Muscle of leg (tissue), 11 donors: Measurements from ENCODE around the gene KCNMA1. TPM values are rescaled to one million over a fixed set of nuclear protein-coding genes. Genes with fewer than 3 reads are reported as not detected.

ENCODE experiments used
- DNase-seq: peaks from one replicate; pipeline ENCODE4 v3.0.0; 2013
- H3K27ac ChIP-seq: one replicate; pipeline ENCODE4 v1.5.1; 2013; ENCODE audit warnings: mild to moderate bottlenecking, low read length, control low read depth
- H3K27me3 ChIP-seq: one replicate; pipeline ENCODE4 v1.6.1; 2013; ENCODE audit warnings: low read length; ENCODE audit not compliant: control insufficient read depth, insufficient read depth
- H3K36me3 ChIP-seq: one replicate; pipeline ENCODE4 v1.6.1; 2013; ENCODE audit warnings: low read length; ENCODE audit not compliant: control insufficient read depth, insufficient read depth
- H3K4me1 ChIP-seq: one replicate; pipeline ENCODE4 v1.6.1; 2013; ENCODE audit warnings: low read length; ENCODE audit not compliant: control insufficient read depth, insufficient read depth
- H3K4me3 ChIP-seq: one replicate; pipeline ENCODE4 v1.5.1; 2013; ENCODE audit warnings: low read length, control low read depth
- H3K9me3 ChIP-seq: replicated peaks from 2 replicates; pipeline ENCODE4 v1.6.1; 2013; ENCODE audit warnings: low read depth, low read length; ENCODE audit not compliant: control insufficient read depth
- WGBS: methylation state at CpG from one replicate; pipeline ENCODE4 v1.1.5; 2013; ENCODE audit warnings: missing lambda C conversion rate; ENCODE audit not compliant: insufficient coverage; 5-methylcytosine and 5-hydroxymethylcytosine counted together
- polyA plus RNA-seq, 8 donors: library from polyadenylated mRNA; unstranded; fragments of 120-200 nt; gene quantifications; one replicate each; pipeline versions ENCODE4 v1.2.1 to v1.2.3, GENCODE V29; 2013; ENCODE audit warnings: inconsistent platforms in 1 of 8, low replicate concordance in 1 of 8; ENCODE audit not compliant: insufficient read length in 8 of 8, insufficient read depth in 1 of 8
- total RNA-seq: library from RNA; stranded (reverse); fragments of 120-200 nt; gene quantifications from one replicate; pipeline ENCODE4 v1.2.4, GENCODE V29; 2013

The KCNMA1 gene
- total and polyA plus RNA-seq, 9 donors: 12.7 to 23.3 (median 18.2) TPM

DNA sequence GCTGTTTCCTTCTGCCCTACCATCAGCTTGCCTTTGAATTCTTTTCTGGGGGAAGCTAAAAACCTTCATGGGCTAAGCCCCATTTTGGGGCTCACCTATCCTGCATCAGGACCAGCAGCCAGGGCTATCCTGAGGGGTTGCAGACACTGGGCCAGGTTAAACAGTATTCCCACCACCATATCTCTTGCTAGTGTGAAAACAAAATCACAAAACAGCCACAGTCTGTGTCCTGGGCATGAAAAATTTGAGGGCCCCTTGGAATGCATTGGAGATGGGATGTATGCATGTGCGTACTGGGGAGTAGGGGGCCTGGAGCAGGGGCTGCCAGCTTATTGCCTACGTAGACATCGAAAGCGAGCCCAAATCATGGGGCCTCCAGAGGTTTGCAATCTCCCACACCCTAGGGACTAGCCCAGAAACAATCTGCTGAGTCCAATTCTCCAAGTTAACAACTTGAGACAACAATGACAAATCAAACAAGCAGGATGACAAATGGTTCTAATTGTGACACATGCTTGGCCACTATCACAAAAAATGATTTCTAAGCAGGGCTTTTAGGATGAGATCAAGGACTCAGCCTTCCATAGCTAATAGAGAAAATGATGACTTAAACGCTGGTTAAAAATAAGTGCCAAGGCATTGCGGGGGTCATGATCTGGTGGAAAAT lies 557.1 kb downstream of the KCNMA1 start:
- Histone ChIP-seq H3K9me3 (no peaks in the 10 kb centered on the region), H3K27me3 (no peaks in the 10 kb centered on the region), H3K36me3 (no peaks in the 10 kb centered on the region), H3K27ac (no peak overlapping the region), H3K4me3 (no peak overlapping the region), H3K4me1 (peaks cover 12% of the 10 kb centered on the region)
- no peak for DNase-seq
- WGBS: no CpG with 5 or more reads among the region's 6 CpGs

DNA sequence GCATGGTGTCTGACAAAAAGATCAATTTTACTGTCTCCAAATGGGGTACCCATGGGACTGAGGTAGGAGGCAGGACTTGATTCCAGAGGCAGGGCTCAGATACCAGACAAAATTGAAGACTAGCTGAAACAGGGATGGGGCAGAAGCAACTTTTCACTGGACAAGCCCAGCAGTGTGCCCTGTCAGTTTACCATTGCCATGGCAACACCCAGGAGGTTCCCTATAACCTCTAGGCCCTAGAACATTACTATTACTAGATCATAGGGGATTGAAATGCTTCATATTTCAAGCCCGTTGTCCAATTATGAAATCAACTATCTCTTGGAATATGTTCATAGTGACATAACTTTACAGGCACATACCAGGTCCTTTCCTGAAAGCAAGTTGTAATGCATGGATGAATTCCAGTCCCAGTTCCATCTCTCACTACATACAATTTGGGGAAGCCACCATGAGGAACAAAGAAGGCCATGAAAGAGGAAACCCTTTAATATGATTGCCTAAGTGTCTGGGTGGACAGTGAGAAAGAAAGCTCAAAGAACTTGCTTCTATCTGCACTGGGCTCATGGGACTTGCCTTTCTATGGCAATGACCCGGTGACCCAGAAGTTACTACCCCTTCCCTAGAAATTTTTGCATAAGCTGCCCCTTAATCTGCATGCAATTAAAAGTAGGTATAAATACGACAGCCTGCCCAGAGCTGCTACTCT lies 557.9 kb downstream of the KCNMA1 start:
- H3K4me3 ChIP-seq: no peak overlapping the region
- H3K27ac ChIP-seq: no peak overlapping the region
- no peaks in the 10 kb centered on the region for H3K36me3 ChIP-seq
- 83% methylated on average over 1 of the region's 3 CpGs for WGBS
- H3K9me3 ChIP-seq: no peaks in the 10 kb centered on the region
- DNase-seq: peak; percentile 20
- peaks cover 12% of the 10 kb centered on the region for H3K4me1 ChIP-seq
- no peaks in the 10 kb centered on the region for H3K27me3 ChIP-seq

DNA sequence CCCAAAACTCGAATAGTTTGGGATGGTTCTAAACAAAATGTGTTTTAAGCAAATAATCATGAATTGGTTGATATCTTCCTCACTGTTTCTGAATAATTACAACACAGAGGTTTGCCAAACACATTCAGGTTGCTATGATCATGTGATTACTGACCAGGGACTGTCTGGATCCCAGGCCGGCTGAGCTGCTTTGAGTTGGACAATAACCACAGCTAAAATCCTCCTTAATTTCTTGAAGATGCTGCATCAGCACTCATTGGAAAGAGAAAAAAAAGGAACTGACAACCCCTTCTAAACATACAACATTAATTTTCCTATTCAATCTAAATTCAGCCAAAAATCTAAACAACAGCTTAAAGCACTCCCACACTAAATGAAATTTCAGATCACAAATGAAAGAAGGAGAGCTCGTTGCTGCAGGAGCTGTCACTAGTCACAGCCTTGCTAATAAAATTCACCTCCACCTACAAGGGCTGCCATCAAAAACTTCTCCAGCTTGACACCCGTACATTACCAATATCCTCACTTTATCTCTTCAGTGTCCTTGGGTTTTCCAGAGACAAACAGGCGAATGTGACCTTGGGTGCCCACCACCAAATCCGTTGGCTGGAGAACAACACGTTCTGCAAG lies 560.2 kb downstream of the KCNMA1 start:
- Histone ChIP-seq H3K27me3 (no peaks in the 10 kb centered on the region), H3K27ac (no peak overlapping the region), H3K9me3 (no peaks in the 10 kb centered on the region), H3K36me3 (no peaks in the 10 kb centered on the region), H3K4me1 (peaks cover 11% of the 10 kb centered on the region), H3K4me3 (no peak overlapping the region)
- 68% methylated on average over 5 of the region's 7 CpGs for WGBS
- DNase-seq: peak; percentile 73

DNA sequence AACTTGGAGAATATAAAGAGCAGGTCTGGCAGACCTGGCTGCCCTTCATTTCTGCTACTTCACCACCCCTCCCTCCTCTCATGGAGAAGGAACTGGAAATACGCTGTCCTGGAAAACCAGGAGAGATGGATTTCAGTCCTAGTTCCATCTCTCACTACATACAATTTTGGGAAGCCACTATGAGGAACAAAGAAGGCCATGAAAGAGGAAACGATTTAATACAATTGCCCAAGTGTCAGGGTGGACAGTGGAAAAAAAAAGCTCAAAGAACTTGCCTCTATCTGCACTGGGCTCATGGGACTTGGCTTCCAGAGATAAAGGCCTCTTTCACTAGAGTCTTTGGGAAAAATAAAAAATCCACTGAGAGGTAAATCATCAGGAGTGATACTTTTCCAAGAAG lies 561.7 kb downstream of the KCNMA1 start:
- no peak overlapping the region for H3K27ac ChIP-seq
- no CpG with 5 or more reads among the region's 2 CpGs for whole genome bisulfite sequencing
- no peaks in the 10 kb centered on the region for H3K27me3 ChIP-seq
- H3K36me3 ChIP-seq: no peaks in the 10 kb centered on the region
- no peak for DNase-seq
- H3K4me3 ChIP-seq: no peak overlapping the region
- no peaks in the 10 kb centered on the region for H3K9me3 ChIP-seq
- peaks cover 23% of the 10 kb centered on the region for H3K4me1 ChIP-seq

DNA sequence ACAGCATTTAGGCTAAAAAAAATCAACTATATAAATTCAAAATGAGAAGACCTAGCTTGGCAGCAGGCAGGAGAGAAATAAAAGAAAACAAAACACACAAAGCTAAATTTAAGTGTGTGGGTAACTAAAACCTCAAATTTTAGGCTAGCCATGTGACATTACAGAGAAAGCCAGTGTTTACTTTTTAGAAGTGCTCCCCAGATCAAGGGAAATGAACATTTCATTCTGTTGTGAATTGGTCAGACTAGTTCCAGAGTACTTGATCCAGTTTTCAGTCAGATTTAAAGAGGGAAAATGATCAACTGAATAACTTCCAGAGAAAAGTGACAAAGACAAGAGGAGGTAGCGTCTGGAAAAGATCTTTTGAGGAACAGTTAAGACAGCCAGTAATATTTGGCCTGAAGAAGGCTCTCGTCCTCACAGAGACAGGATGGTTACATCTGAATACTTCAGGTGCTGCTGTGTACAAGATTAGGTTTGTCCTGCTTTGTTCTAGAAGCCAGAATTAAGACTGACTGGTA lies 563.4 kb downstream of the KCNMA1 start:
- no peak overlapping the region for H3K4me3 ChIP-seq
- no peaks in the 10 kb centered on the region for H3K36me3 ChIP-seq
- H3K27me3 ChIP-seq: no peaks in the 10 kb centered on the region
- DNase-seq: peak; percentile 57
- no peak overlapping the region for H3K27ac ChIP-seq
- 41% methylated on average over 2 of the region's 2 CpGs for WGBS
- no peaks in the 10 kb centered on the region for H3K9me3 ChIP-seq
- H3K4me1 ChIP-seq: peaks cover 24% of the 10 kb centered on the region

DNA sequence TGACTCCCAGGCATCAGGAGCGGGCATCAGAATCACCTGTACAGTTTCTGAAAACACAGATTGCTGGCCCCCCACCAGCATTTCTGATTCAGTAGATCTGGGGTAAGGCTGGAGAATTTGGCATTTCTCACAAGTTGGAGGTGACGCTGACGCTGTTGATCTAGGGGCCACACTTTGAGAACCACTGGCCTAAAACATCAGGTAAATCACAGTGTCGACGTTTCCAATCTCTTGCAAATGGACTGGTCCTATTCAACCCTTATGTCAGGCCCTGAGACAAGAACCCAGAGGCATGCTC lies 564.0 kb downstream of the KCNMA1 start:
- Histone ChIP-seq H3K4me1 (peaks cover 24% of the 10 kb centered on the region), H3K27ac (no peak overlapping the region), H3K4me3 (no peak overlapping the region), H3K27me3 (no peaks in the 10 kb centered on the region), H3K9me3 (no peaks in the 10 kb centered on the region), H3K36me3 (no peaks in the 10 kb centered on the region)
- DNase-seq: no peak
- WGBS: 83% methylated on average over 2 of the region's 5 CpGs

DNA sequence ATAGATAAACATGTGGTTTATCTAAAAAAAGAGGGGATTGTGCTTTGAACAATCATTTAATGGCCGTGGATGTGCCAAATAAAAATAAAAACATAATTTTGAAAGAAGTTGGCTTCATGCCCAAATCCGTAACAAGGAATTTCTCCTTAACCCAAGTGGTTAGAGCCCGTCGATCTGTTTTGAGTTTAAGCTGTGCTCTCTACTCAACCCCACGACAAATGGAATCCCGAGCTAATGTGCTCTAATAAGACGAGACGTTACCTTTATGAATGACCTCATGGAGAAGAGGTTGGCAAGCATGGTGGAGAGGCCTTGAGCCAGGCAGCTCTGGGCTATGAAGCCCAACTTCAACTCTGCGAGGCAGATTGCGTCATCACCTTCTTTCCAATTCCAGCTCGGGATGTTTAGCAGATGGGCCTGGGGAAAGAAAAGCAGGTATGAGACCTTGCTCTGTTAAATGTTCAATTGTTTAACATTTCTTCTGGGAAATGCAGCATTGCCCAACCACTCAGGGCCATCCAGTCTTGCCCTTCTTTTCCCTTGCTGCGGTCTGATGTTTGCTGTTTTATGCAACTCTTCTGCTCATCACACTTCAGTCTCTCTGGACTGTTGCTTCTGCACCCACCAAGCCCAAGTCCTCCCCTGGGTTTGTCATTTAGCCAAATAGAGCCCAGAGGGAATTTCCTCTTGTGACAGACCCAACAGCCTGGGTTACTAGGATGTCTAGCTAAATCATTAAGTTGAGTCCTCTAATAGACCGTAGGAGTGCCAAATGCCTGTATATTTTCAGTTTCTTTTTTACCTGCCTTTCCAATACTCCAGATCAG lies 564.6 kb downstream of the KCNMA1 start:
- no peaks in the 10 kb centered on the region for H3K36me3 ChIP-seq
- DNase-seq: peak; percentile 83
- no peaks in the 10 kb centered on the region for H3K27me3 ChIP-seq
- peaks cover 22% of the 10 kb centered on the region for H3K4me1 ChIP-seq
- no peaks in the 10 kb centered on the region for H3K9me3 ChIP-seq
- H3K4me3 ChIP-seq: no peak overlapping the region
- WGBS: 40% methylated on average over 8 of the region's 13 CpGs
- H3K27ac ChIP-seq: no peak overlapping the region

DNA sequence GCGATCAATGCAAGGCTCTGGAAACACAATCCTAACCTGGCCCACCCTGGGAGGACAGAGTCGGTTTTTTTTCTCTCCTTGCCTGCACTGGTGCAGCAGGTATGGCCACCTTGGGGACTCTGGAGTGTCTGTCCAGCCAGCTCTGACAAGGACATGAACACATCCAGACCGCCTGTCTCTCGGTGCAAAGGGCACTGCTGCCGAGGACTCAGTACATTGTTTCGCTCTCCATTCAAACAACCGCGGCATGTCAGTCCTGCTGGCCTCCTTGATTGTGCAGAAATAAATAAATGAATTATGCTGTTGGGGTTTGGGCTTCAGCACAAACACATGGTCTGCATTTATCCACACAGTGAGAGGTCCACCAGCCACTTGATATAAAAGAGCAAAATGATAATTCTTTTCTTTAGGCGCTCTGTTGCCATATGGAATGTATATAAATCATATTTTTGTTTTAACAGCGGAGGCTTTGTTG lies 565.2 kb downstream of the KCNMA1 start:
- Histone ChIP-seq H3K27ac (no peak overlapping the region), H3K4me3 (no peak overlapping the region), H3K27me3 (no peaks in the 10 kb centered on the region), H3K9me3 (no peaks in the 10 kb centered on the region), H3K4me1 (peaks cover 19% of the 10 kb centered on the region), H3K36me3 (no peaks in the 10 kb centered on the region)
- DNase-seq: peak; percentile 71
- 45% methylated on average over 2 of the region's 10 CpGs for WGBS

DNA sequence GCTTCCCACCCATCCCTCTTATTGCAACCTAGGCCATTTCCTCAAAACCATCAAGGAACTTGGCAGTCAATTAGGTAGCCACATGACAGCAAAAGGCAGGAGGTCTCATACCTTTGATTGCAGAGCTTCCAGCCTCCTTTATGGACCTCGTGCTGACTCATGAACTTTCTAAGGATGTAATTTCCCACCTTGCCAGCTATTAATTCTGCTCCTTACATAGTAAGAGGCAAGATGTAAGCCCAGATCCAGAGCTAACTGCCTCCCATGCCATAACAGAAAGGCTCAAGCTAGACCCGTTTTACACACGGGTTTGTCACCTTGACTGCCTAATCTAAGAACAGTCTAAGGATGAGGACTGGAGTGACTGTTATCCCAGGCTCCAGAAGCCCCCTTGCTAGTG lies 565.7 kb downstream of the KCNMA1 start:
- peaks cover 19% of the 10 kb centered on the region for H3K4me1 ChIP-seq
- no peaks in the 10 kb centered on the region for H3K9me3 ChIP-seq
- WGBS: 41% methylated on average over 3 of the region's 3 CpGs
- DNase-seq: no peak
- H3K27ac ChIP-seq: peak overlapping the region; percentile 73
- H3K4me3 ChIP-seq: no peak overlapping the region
- no peaks in the 10 kb centered on the region for H3K36me3 ChIP-seq
- H3K27me3 ChIP-seq: no peaks in the 10 kb centered on the region
